ENCODE results near the gene SMTN.

SMTN gene

GRCh38 chr22:31040542-31041398 lies 40.3 kb upstream of the SMTN start:
- Histone ChIP-seq H3K27me3 (ENCODE audit: control insufficient read depth, insufficient read depth, low read length) (no peaks in the 10 kb centered on the region), H3K4me2 (ENCODE audit: low read length) (no peak overlapping the region), H3K36me3 (ENCODE audit: control insufficient read depth, insufficient read depth, low read length) (no peaks in the 10 kb centered on the region), H3K27ac (no peak overlapping the region), H3K4me3 (ENCODE audit: low read depth, low read length) (no peak overlapping the region), H3K9me3 (ENCODE audit: control insufficient read depth, low read length) (no peaks in the 10 kb centered on the region), H3K9ac (no peak overlapping the region), H3K79me2 (no peaks in the 10 kb centered on the region), H2AFZ (no peak overlapping the region), H3K4me1 (no peaks in the 10 kb centered on the region)
- TF ChIP-seq CTCF (IDR thresholded peaks at IDR 0.05): no peak

- no peak for TF ChIP-seq CTCF (IDR thresholded peaks at IDR 0.05)
- H3K79me2 ChIP-seq: no peaks in the 10 kb centered on the region
- H3K4me3 ChIP-seq (ENCODE audit: low read depth, low read length): no peak overlapping the region
- no peak overlapping the region for H3K27ac ChIP-seq
- H3K4me1 ChIP-seq: no peaks in the 10 kb centered on the region
- no peak overlapping the region for H3K4me2 ChIP-seq (ENCODE audit: low read length)
- H3K27me3 ChIP-seq (ENCODE audit: control insufficient read depth, insufficient read depth, low read length): no peaks in the 10 kb centered on the region
- no peaks in the 10 kb centered on the region for H3K9me3 ChIP-seq (ENCODE audit: control insufficient read depth, low read length)
- H3K36me3 ChIP-seq (ENCODE audit: control insufficient read depth, insufficient read depth, low read length): no peaks in the 10 kb centered on the region
- no peak overlapping the region for H3K9ac ChIP-seq
- H2AFZ ChIP-seq: no peak overlapping the region
These were observed 36.8 kb upstream of the SMTN start for GRCh38 chr22:31044262-31044861.

GRCh38 chr22:31045900-31046538 lies 35.1 kb upstream of the SMTN start:
- Histone ChIP-seq H3K4me1 (no peaks in the 10 kb centered on the region), H3K27ac (peak overlapping the region; percentile 37), H2AFZ (no peak overlapping the region), H3K4me3 (ENCODE audit: low read depth, low read length) (no peak overlapping the region), H3K9ac (no peak overlapping the region), H3K9me3 (ENCODE audit: control insufficient read depth, low read length) (no peaks in the 10 kb centered on the region), H3K79me2 (no peaks in the 10 kb centered on the region), H3K4me2 (ENCODE audit: low read length) (no peak overlapping the region), H3K27me3 (ENCODE audit: control insufficient read depth, insufficient read depth, low read length) (no peaks in the 10 kb centered on the region), H3K36me3 (ENCODE audit: control insufficient read depth, insufficient read depth, low read length) (no peaks in the 10 kb centered on the region)
- TF ChIP-seq CTCF (IDR thresholded peaks at IDR 0.05): no peak

- no peaks in the 10 kb centered on the region for H3K4me1 ChIP-seq
- H3K79me2 ChIP-seq: no peaks in the 10 kb centered on the region
These were observed 34.4 kb upstream of the SMTN start for GRCh38 chr22:31046539-31047226.

More at GRCh38 chr22:31046539-31047226, 34.4 kb upstream of the SMTN start:
- no peak for TF ChIP-seq CTCF (IDR thresholded peaks at IDR 0.05)
- Histone ChIP-seq H3K9me3 (ENCODE audit: control insufficient read depth, low read length) (no peaks in the 10 kb centered on the region), H3K27ac (peak overlapping the region; percentile 37), H3K36me3 (ENCODE audit: control insufficient read depth, insufficient read depth, low read length) (no peaks in the 10 kb centered on the region), H3K4me2 (ENCODE audit: low read length) (no peak overlapping the region), H3K4me3 (ENCODE audit: low read depth, low read length) (no peak overlapping the region), H3K9ac (no peak overlapping the region), H2AFZ (no peak overlapping the region), H3K27me3 (ENCODE audit: control insufficient read depth, insufficient read depth, low read length) (no peaks in the 10 kb centered on the region)
